HG03139 (cell line): ENCODE data around the gene PLIN1.

Experiments
- ATAC-seq: cut with Tn5 transposase; IDR thresholded peaks from one replicate; pipeline ENCODE4 v1.9.1; 2021; ENCODE audit not compliant: unreplicated experiment

Gene PLIN1

DNA sequence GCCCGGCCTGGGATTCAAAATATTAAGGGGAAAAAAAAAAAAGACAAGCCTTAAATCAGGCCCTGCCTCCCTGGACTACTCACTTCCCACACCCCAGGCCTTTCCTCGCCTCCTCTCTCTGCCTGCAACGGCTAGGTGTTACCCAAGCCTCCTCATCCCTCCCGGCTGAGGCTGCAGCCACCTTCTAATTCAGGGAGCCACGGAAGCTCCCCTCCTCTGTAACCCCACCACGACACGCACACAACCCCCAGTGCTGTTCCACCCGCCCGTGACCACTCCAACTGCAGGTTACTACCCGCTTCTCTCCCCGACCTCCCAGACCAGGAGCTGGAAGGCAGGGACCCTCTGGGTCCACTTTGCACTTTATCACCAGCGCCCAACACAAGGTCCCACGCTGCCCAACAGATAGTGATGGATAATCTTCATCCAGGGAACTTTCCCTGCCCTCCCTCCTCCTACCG is 24.8 kb downstream of the PLIN1 start:
- no peak for ATAC-seq

DNA sequence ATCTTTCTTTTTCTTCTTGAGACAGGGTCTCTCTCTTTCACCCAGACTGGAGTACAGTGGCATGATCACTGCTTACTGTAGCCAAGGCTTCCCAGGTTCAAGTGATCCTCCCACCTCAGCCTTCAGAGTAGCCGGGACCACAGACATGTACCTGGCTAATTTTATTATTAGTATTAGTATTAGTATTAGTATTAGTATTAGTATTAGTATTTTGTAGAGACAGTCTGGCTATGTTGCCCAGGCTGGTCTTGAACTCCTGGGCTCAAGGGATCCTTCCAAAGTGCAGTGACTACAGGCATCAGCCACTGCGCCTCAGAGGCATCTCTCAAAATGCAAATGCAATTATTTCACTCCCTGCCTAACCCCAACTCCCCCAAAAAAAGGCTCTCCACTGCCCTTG is 25.6 kb downstream of the PLIN1 start:
- no peak for ATAC-seq

DNA sequence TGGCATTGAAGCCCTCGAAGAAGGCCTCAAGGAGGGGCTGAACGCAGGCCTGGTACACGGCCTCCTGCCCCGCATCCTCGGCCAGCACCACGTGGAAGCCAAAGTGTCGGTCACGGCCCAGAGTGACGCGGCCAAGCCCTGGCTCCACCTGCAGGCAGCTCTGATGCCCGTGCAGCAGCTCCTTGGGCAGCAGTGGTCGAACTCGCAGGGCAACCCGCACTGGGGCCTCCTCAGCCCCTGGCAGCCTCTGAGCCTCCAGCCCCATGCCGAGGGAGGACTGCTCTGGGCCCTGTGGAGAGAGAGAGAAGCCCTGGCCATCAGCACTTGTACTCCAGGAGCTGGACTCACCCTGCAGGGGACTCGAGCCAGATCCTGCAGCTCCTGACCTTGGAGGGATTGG is 26.5 kb downstream of the PLIN1 start:
- ATAC-seq = no peak

DNA sequence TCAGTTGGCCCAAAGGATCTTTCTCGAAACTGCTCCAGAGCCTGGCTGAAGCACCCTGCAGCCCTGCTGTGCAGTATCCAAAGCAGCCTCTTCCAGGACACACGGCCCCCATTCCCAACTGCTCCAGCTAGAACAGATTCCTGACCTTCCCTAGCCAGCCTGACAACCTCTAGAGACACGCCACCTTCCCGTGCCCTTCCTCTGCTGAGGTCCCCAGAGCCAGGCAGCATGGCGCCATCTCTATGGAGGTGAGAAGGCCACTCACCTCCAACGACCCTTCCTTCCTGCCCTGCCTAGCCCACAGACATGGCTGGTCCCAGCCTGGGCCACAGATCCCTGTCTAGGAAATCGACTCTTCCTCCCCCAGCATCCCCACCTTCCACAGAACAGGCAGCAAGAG is 27.0 kb downstream of the PLIN1 start:
- no peak for ATAC-seq

DNA sequence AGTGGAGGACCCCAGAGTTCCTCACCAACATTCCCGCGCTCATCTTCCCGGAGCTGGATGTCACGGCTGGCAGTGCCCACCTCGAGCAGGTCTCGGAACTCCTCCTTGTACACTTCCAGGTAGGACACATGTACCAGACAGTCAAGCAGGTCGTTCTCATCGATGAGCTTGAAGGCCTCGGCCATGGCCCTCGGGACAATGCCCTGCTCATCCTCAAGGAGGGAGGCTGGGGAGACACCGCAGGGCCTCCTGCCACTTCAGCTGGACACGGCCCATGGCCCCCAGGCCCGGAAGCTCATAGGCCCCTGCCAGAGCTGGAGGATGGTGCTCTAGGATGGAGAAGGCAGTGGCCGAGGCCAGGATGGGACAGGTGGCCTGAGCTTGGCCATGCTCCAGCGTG is 29.5 kb downstream of the PLIN1 start:
- no peak for ATAC-seq

DNA sequence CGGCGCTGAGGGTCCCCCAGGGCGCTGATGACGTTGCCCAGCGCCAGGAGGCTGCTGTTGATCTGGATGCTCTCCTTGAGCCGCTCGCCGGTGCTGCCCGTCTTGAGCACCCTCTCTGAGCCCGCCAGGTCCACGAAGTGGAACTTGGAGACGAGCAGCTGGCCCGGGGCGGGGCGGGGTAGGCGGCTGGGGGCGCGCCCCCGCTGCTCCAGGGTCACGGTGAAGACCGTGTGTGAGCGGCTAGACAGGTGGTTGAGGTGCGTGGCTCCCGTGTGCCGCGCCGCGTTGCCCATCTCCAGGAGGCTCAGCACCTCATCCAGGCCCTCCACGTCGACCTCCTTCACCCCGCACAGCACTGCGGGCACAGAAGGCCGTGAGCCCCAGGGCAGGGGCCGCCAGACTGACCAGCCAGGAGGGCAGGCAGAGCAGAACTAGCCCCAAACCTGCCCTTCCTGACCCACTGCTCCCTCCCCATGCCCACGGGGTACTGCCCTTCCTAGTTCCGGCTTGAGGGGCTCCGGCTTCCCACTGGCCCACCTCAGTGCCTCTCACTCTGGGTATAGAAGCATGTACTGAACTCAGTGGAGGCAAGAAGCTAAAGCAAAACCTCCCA is 30.0 kb downstream of the PLIN1 start:
- ATAC-seq = no peak

DNA sequence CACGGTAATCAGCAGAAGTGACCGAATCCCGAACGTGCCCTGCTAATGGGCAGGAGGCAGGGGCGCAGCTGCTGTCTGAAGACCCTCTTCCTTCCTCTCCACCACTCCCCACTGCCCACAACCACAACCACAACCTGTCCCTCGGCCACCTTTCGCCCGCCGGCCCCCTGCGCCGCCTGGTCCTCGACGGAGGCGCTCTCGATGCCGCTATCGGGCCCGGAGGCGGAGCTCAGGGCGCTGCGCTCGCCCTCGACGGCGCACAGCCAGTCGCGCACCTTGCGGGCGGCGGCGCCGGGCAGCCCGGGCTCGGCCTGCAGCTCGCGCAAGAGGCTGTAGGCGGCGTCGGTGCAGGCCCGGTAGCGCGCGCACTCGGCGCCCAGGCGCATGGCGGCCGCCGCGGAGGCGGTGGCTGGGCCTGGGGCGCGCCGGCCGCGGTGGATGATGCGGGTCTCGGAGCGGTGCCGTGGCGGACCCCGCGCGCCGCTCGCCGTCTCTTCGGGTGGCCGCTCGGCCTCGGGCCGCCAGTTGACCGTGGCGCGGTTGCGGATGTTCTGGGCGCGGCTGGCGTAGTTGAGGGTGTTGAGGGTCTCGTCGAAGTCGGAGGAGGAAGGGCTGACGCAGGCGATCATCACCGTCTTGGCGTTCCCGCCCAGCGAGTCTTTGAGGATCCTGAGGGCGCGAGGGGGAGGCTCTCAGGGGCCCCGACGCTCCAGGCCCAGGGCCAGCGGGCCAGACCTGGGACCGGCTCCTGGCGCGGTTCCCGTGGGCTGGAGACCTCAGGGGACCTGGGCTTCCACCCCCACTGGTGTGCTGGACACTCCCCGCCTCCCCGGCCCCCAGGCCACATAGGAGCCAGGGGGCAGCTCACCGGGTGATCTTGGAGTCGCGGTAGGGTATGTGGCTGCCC is 30.8 kb downstream of the PLIN1 start:
- no peak for ATAC-seq

DNA sequence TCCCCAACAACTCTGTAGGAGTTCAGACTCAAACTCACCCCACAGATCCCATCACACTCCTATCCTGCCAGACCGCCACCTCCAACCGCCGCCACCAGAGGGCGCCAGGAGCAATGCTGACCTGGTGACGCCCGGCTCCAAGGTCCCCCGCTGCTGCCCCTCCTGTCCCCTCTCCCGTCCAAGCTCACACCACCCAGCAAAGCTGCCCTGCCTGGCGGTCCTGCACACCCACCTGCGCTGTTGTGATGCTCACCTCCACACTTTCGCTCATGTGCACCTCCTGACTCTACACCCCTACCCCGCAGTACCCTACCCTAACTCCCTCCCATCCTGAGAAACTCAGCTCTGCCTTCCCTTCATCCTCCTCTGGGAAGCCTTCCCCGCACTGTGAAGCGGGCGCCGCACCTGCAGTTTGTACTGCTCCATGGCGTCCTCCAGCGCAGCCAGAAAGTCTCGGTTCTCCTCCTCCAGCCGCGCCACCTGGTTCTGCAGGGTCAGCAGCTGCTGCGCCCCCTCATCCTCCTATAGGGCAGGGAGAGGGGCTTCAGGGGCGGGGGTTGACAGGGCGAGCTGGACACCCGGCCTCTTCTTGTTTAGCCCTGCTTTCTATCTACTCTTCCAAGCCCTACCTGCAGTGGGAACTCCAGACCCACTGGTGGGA is 31.8 kb downstream of the PLIN1 start:
- ATAC-seq = no peak

DNA sequence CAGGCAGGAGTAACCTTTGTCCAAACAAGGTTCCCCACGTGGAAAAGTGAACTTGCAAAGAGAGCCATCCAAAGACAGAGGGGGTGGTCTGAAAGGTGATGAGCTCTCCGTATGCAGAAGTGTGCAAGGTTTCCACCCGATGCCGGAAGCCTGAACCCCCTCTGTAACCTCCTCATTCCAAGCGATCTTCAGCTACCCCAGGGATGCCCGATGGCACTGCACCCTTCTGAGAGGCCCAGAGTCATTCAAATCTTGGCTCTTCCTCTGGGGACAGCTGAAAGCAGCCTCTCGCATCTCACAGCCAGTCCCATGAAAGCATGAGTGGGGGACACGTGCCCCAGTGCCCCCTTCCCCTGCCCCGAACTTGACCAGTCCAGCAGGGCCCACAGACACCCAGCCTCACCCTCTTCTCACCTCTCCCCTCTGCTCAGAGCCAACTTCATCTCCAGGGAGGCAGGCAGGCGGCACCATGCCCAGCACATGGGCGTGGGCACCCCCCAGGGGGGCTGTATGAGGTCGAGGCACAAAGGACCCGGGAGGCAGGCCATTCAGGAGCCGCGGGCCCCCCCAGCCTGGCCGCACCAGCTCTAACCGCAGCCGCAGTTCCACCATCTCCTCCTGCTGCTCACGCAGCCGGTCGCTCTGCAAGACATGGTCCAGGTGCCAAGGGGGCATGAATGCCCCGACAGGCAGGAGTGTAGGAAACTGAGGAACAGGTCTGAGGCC is 32.6 kb downstream of the PLIN1 start:
- no peak for ATAC-seq

DNA sequence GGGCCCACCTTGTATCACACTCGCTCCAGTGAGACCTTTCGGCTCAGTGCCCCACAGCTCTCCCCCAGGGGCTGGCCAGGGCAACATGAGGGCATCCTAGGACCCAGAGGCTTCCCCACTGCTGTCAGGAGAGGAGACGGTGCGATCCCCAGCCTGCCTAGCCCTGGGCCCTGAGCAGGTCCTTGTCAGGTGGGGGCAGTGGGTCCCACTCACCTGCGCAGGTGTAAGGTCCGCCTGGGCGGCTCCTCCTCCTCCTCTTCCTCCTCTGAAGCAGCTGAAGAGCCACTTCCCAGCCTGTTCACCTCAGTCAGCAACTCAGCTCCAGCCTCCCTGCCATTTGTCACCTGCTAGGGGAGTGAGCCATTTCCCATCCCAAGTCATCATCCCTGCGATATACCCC is 33.5 kb downstream of the PLIN1 start:
- ATAC-seq = no peak

DNA sequence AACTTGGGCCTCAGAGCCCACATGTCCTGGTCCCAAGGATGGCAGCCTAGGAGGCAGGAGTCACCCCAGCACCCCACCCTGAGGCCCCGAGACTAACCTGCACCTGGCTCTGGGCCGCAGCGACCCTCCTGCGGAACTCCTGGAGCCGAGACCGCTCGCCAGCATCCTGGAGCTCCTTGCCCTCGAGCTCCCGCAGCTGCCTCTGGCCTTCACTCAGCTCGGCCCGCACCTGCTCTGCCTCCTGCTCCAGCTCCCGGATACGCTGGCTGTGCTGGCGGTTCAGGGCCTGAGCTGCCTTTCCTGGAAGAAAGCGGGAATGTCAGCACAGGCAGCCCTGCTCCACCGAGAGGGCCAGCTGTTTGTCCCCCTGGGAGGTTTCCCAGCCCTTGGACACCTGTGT is 37.1 kb downstream of the PLIN1 start:
- no peak for ATAC-seq

DNA sequence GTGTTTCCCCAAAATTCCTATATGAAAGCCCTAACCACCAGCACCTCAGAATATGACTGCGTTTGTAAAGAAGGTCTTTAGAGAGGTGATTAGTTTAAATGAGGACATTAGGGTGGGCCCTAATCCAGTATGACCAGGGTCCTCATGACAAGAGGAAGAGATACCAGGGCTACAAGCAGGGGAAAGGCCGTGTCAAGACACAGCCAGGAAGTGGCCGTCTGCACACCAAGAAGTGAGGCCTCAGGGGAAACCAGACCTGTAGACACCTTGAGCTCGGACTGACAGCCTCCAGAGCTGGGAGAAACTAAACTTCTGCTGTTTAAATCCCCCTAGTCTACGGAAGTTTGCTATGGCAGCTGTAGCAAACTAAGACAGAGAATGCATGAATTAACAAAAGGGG is 38.1 kb downstream of the PLIN1 start:
- no peak for ATAC-seq

DNA sequence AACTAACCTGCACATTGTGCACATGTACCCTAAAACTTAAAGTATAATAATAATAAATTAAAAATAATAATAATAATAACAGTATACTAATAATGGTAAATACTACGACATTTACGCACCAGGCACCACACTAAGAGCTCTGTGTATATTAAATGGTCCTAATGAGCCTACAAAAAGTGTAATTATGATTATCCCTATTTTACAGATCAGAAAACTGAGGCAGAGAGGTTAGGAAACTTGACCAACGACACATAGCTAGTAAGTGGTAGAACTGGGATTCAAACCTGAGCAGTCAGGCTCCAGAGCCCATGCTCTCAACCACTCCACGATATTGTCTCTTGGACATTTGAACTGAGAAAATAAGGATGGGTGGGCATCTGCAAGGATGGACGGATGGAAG is 38.9 kb downstream of the PLIN1 start:
- no peak for ATAC-seq

DNA sequence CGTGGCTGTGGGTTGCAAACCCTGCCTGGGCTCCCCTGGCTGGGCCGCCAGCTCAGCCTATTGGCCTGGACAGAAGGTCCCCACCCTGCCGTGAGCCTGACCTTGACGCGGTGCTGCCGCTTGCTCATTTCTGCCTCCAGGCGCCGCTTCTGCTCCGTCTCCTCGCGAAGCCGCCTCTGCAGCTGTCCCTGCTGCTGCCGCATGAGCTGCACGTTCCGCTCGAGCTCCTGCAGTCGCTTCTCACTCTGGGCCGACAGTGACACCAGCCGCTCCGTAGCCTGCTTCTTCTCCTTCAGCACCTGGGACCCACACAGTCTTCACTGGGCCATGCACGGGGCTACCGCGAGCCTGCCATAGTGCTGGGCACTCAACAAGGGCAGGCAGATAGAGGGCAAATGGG is 45.6 kb downstream of the PLIN1 start:
- no peak for ATAC-seq

DNA sequence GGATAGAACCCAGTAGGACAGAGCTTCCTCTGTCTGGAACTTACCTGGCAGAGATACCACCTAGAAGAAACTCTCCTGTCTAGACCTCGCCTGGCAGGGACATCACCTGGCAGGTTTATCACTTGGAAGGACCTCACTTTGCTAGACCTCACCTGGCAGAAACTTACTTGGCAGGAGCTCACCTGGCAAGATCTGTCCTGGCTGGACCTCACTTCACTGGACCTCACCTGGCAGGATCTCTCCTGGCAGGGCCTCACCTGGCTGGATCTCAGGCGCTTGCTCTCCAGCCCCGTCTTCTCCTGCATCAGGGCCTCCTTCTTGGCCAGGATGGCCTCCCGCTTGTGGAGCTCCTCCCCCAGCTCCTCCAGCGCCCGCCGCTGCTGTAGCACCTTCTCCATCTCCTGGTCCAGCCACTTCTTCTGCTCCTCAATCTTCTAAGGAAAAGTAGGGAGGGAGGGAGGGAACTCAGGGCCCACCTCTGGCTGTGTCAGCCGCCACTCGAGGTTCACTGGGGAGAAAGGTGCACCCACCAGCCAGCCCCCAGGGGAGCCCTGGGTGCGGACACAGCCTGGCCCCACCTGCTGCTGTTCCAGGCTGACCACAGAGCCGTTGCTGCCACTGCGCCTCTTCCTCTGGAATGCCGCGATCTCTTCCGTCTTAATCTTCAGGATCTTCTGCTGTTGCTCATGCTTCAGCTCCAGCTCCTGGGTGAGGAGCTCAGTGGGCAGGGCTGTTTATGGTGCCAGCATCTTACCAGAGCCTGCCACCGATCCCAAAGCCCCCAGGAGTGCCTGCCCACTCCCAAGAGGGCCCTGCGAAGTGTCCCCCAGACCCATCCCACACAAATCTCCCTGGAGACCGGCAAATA is 46.4 kb downstream of the PLIN1 start:
- ATAC-seq = no peak

DNA sequence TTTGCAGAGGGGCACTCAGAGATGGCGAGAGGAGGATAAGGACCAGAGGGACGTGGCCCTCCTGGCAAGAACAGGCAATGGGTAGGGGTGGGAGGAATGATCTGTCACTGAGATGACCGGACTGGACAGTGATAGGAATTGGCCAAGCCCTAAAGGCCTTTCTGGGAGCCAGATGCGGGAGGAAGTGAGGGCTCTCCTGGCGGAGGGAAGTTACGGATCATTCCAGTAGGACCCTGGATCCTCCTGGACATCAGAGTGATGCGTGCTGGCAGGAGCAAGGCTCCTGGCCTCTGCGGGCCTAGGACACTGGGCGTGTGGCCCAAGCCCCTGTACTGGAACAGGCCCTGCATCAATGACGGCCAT is 47.3 kb downstream of the PLIN1 start:
- no peak for ATAC-seq

DNA sequence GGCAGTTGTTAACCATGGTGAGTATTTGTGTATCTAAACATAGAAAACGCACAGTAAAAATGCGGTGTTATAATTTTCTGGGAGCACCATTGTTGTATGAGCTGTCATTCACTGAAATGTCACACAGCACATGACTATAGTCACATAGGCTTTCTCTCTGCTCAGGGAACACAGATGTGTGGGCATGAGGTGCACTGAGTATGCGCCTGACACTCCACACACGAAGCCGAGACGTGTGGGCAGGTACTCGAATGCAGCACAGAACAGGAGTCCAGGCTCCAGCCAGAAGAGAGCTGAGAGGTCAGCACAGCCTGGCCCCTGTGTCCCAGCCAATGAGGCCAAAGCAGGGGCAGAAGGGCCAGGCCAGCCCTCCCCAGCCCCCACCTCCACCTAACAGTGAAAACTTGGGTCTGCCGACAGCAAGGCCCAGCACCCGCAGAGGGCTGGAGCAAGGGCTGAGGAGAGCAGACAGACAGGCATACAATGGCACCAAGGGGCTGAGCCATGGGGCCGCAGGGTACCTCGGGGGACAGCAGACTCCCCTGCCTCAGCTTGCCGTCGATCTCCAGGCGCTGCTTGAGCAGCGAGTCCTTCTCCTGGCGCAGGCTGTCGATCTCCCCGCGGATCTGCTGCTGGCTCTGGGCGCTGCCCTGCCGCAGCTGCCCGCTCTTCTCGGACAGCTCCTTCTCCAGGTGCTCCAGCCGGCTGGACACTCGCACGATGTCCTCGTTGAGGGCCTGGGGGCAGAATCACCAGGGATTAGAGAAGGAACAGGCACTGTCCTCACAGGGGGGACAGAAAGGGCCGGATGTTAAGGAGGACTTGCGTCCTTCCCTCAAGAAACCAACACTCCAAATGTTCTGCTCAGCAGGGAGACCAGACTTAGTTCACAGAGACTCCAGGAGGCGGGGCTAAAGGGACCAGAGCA is 47.9 kb downstream of the PLIN1 start:
- ATAC-seq = no peak

DNA sequence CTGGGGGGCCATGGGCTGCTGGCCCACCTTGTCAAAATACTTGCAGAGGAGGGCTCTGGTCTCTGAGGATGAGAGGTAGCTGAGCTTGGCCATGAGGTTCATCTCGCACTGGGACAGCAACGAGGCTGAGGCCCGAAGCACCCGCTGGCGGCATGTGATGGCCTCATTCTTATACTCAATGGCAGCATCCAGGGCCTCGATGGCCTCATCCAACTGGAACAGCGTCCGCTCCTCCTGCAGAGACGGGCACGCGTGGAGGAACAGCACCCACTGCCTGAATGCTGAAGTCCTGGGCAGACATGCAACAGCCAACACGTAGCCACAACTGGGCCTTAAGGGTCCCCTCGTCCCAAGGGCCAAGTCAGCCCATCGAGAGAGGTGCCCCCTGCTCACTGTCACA is 48.9 kb downstream of the PLIN1 start:
- no peak for ATAC-seq

DNA sequence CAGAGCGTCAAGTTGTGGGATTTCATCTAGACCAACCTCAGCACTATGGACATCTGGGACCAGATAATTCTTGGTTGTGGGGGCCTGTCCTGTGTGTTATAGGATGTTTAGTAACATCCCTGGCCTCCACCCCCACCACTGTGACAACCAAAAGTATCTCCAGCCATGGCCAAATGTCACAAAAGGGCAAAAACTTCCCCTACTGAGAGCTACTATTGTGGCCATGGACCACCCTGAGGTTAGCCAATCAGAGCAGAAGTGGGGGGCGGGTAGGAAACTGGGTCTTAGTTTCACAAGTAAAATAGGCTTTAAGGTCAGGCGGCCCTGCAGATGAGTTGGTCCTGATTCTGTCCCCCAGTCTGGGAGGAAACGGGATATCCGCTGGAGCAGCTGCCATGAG is 49.3 kb downstream of the PLIN1 start:
- ATAC-seq = no peak
